AG04450 (cell line): ENCODE measurements around the gene LRMDA. TPM values are rescaled to one million over a fixed set of nuclear protein-coding genes. Genes with fewer than 3 reads are reported as not detected.
A peak's percentile ranks its signal among the peaks of the same experiment; 100 is the strongest.

Source experiments
- CTCF ChIA-PET: fragments of 300-600, 350-600 bp; formaldehyde crosslinking; extraction: SDS; loops from one replicate; lab custom pipeline; 2022; ENCODE audit warnings: antibody characterized with exemption, inconsistent platforms; lab: Charles Lee
- POLR2A ChIA-PET: fragments of 350-600 bp; formaldehyde crosslinking; extraction: SDS; loops from one replicate; lab custom pipeline; 2021; ENCODE audit warnings: antibody characterized with exemption, inconsistent platforms; lab: Yijun Ruan, JAX
- DNase-seq: peaks from one replicate; pipeline ENCODE4 v3.0.0-alpha.2; 2011; ENCODE audit warnings: low read depth, low spot score
- H3K27ac ChIP-seq: one replicate; pipeline ENCODE4 v1.5.1; 2012; ENCODE audit warnings: low read depth, low read length, control low read depth
- H3K27me3 ChIP-seq: one replicate; pipeline ENCODE4 v1.6.0; 2012; ENCODE audit warnings: low read length; ENCODE audit not compliant: control insufficient read depth, insufficient read depth
- H3K4me3 ChIP-seq: 2 replicates; pipeline ENCODE4 v1.5.1; 2011; ENCODE audit warnings: mild to moderate bottlenecking, low read depth, low read length, control low read depth
- H3K9me3 ChIP-seq: 2 replicates; pipeline ENCODE4 v1.5.1; 2012; ENCODE audit warnings: low read length; ENCODE audit not compliant: control insufficient read depth, insufficient read depth
- CTCF ChIP-seq: IDR thresholded peaks from 2 replicates; pipeline ENCODE4 v1.5.1; 2011; ENCODE audit warnings: low read depth, low read length, control low read depth, inconsistent platforms
- polyA plus RNA-seq: library from polyadenylated mRNA; depleted of rRNA; stranded (reverse); fragments of >200 nt; gene quantifications from 2 replicates; pipeline ENCODE4 v1.2.3, GENCODE V29; 2011

LRMDA gene
- polyA plus RNA-seq, 1 experiment = 0.12 TPM

- Histone ChIP-seq H3K27me3 (no peaks in the 10 kb centered on the region), H3K4me3 (no peak overlapping the region), H3K9me3 (peaks cover 7% of the 10 kb centered on the region; the same call in 1 of the 2 replicates), H3K27ac (peak overlapping the region; percentile 25)
- ChIA-PET POLR2A (interaction anchor here (0.8 to 1.0 kb wide), 2 partner anchors 166 to 684 kb away, joined by 3 to 4 read pairs; partner anchors contain the start of gene ZNF503), CTCF (no interaction called here)
- no peak for DNase-seq
- no peak for TF ChIP-seq CTCF
Observed at GRCh38 chr10:76086170-76086760, 654.8 kb downstream of the LRMDA start.

GRCh38 chr10:76086761-76087639 is 655.6 kb downstream of the LRMDA start:
- no peaks in the 10 kb centered on the region for H3K27me3 ChIP-seq
- H3K9me3 ChIP-seq = peaks cover 7% of the 10 kb centered on the region; the same call in 1 of the 2 replicates
- H3K27ac ChIP-seq = peak overlapping the region; percentile 25
- TF ChIP-seq CTCF = peak; percentile 51
- ChIA-PET CTCF (interaction anchor here (0.6 to 1.1 kb wide), 2 partner anchors 18 to 377 kb away, joined by 4 read pairs; no protein-coding TSS in a partner anchor), POLR2A (interaction anchor here (0.8 to 1.0 kb wide), 2 partner anchors 165 to 685 kb away, joined by 3 to 4 read pairs; partner anchors contain the start of gene ZNF503)
- H3K4me3 ChIP-seq = no peak overlapping the region
- peak; percentile 18 for DNase-seq

- ChIA-PET POLR2A (no interaction called here), CTCF (interaction anchor here (1.1 to 2.3 kb wide), 2 partner anchors 19 to 52 kb away, joined by 4 to 7 read pairs; no protein-coding TSS in a partner anchor)
- H3K9me3 ChIP-seq = peaks cover 7% of the 10 kb centered on the region; the same call in 1 of the 2 replicates
Observed at GRCh38 chr10:76088008-76088407, 656.6 kb downstream of the LRMDA start.

GRCh38 chr10:76088980-76089379 is 657.6 kb downstream of the LRMDA start:
- POLR2A ChIA-PET = no interaction called here
- H3K9me3 ChIP-seq = peaks cover 7% of the 10 kb centered on the region; the same call in 1 of the 2 replicates
- DNase-seq = no peak

More at GRCh38 chr10:76088008-76088407, 656.6 kb downstream of the LRMDA start:
- TF ChIP-seq CTCF = no peak
- no peak for DNase-seq
- no peak overlapping the region for H3K4me3 ChIP-seq
- no peak overlapping the region for H3K27ac ChIP-seq
- H3K27me3 ChIP-seq = no peaks in the 10 kb centered on the region

More at GRCh38 chr10:76088980-76089379, 657.6 kb downstream of the LRMDA start:
- Histone ChIP-seq H3K27ac (no peak overlapping the region), H3K27me3 (no peaks in the 10 kb centered on the region), H3K4me3 (no peak overlapping the region)
- no peak for TF ChIP-seq CTCF
- CTCF ChIA-PET = interaction anchor here (2.3 kb wide), 1 partner anchor 53 kb away, joined by 7 read pairs; no protein-coding TSS in a partner anchor
